Activated CD4-positive, alpha-beta T cell treated with anti-CD3 and anti-CD28 coated beads, Interleukin-10, Interleukin-2, amounts not matched to agents 100 ng/mL and 50 ng/mL, durations not matched to agents 16 hours and 8 hours (primary cell): Measurements from ENCODE around the gene OR8S1.

Experiments used
- DNase-seq: peaks from one replicate; pipeline ENCODE4 v3.0.0-alpha.2; 2020

Gene OR8S1

GRCh38 chr12:48557919-48558318 lies 32.5 kb downstream of the OR8S1 start:
- DNase-seq, result no peak

GRCh38 chr12:48567731-48568130 lies 42.3 kb downstream of the OR8S1 start:
- DNase-seq, result no peak

GRCh38 chr12:48569946-48570345 lies 44.5 kb downstream of the OR8S1 start, which contains the start of gene LALBA:
Gene LALBA (minus strand): TSS chr12:48570046. CDS start chr12:48570020, 26 bp downstream.
- no peak for DNase-seq

GRCh38 chr12:48572326-48572725 lies 46.9 kb downstream of the OR8S1 start:
- DNase-seq, result no peak
